ENCODE data around the gene SNX7. TPM values are rescaled to one million over a fixed set of nuclear protein-coding genes. Genes with fewer than 3 reads are reported as not detected.

SNX7 gene
- total RNA-seq, 6 experiments from 2014 or later = 8.5 to 11.9 (median 9.9) TPM

- Histone ChIP-seq H3K4me3 (no peak overlapping the region), H3K27me3 (no peaks in the 10 kb centered on the region), H3K36me3 (no peaks in the 10 kb centered on the region), H3K27ac (no peak overlapping the region), H3K9me3 (no peaks in the 10 kb centered on the region), H3K4me1 (no peaks in the 10 kb centered on the region)
- intact Hi-C loops (cut with DNase I) = no loop called here
- DNase-seq (no peak), ATAC-seq (no peak)
- TF ChIP-seq POLR2A (IDR thresholded peaks at IDR 0.05) = no peak
- no peak for TF ChIP-seq CTCF (IDR thresholded peaks at IDR 0.05)
- WGBS (ENCODE audit: insufficient coverage, low coverage, low lambda C conversion rate, missing lambda C conversion rate) = 41% methylated on average over 3 of the region's 3 CpGs
Measured at GRCh38 chr1:98769162-98769561, 107.6 kb downstream of the SNX7 start.

GRCh38 chr1:98781906-98782305, 120.4 kb downstream of the SNX7 start:
- no peak for DNase-seq
- WGBS (ENCODE audit: insufficient coverage, low coverage, low lambda C conversion rate, missing lambda C conversion rate) = 46% methylated on average over 2 of the region's 2 CpGs
- TF ChIP-seq POLR2A (IDR thresholded peaks at IDR 0.05) (no peak), CTCF (IDR thresholded peaks at IDR 0.05) (no peak)

GRCh38 chr1:98783821-98784220, 122.3 kb downstream of the SNX7 start:
- intact Hi-C loops (cut with DNase I) = no loop called here
- Histone ChIP-seq H3K36me3 (no peaks in the 10 kb centered on the region), H3K4me1 (no peaks in the 10 kb centered on the region), H3K9me3 (no peaks in the 10 kb centered on the region), H3K27ac (no peak overlapping the region), H3K27me3 (no peaks in the 10 kb centered on the region), H3K4me3 (no peak overlapping the region)
- DNase-seq = no peak
- WGBS (ENCODE audit: insufficient coverage, low coverage, low lambda C conversion rate, missing lambda C conversion rate) = no CpG with 5 or more reads among the region's 6 CpGs
- ATAC-seq = no peak
- TF ChIP-seq CTCF (IDR thresholded peaks at IDR 0.05) (no peak), POLR2A (IDR thresholded peaks at IDR 0.05) (no peak)

More at GRCh38 chr1:98781906-98782305, 120.4 kb downstream of the SNX7 start:
- ATAC-seq = no peak
- intact Hi-C loops (cut with DNase I) = no loop called here
- H3K36me3 ChIP-seq = no peaks in the 10 kb centered on the region
- no peak overlapping the region for H3K4me3 ChIP-seq
- no peak overlapping the region for H3K27ac ChIP-seq
- no peaks in the 10 kb centered on the region for H3K4me1 ChIP-seq
- no peaks in the 10 kb centered on the region for H3K9me3 ChIP-seq
- H3K27me3 ChIP-seq = no peaks in the 10 kb centered on the region

- 58% methylated on average over 3 of the region's 6 CpGs for WGBS (ENCODE audit: insufficient coverage, low coverage, low lambda C conversion rate, missing lambda C conversion rate)
- H3K36me3 ChIP-seq = no peaks in the 10 kb centered on the region
- no peaks in the 10 kb centered on the region for H3K27me3 ChIP-seq
- ATAC-seq (no peak), DNase-seq (no peak)
- no peaks in the 10 kb centered on the region for H3K4me1 ChIP-seq
- H3K9me3 ChIP-seq = no peaks in the 10 kb centered on the region
- H3K27ac ChIP-seq = no peak overlapping the region
- TF ChIP-seq CTCF (IDR thresholded peaks at IDR 0.05) = no peak
- H3K4me3 ChIP-seq = no peak overlapping the region
- intact Hi-C loops (cut with DNase I) = no loop called here
Measured at GRCh38 chr1:98791498-98791897, 130.0 kb downstream of the SNX7 start.

GRCh38 chr1:98792123-98792522, 130.6 kb downstream of the SNX7 start:
- intact Hi-C loops (cut with DNase I) = no loop called here
- no peaks in the 10 kb centered on the region for H3K27me3 ChIP-seq
- H3K36me3 ChIP-seq = no peaks in the 10 kb centered on the region
- H3K9me3 ChIP-seq = no peaks in the 10 kb centered on the region
- H3K4me1 ChIP-seq = no peaks in the 10 kb centered on the region
- no peak overlapping the region for H3K4me3 ChIP-seq
- no peak for DNase-seq
- TF ChIP-seq CTCF (IDR thresholded peaks at IDR 0.05) (no peak), POLR2A (IDR thresholded peaks at IDR 0.05) (no peak)
- ATAC-seq = no peak
- 11% methylated on average over 1 of the region's 1 CpG for WGBS (ENCODE audit: insufficient coverage, low coverage, low lambda C conversion rate, missing lambda C conversion rate)
- no peak overlapping the region for H3K27ac ChIP-seq
